B cell (primary cell): ENCODE data around the gene VSTM1. TPM values are rescaled to one million over a fixed set of nuclear protein-coding genes. Genes with fewer than 3 reads are reported as not detected.

Experiments
- ATAC-seq: fragments of 200-7000 bp; cut with Tn5 transposase; one replicate; pipeline ENCODE4 v1.10.0; 2021; ENCODE audit warnings: low read depth, mild to moderate bottlenecking, moderate number of reproducible peaks, moderate library complexity
- CTCF ChIA-PET: fragments of 350-600 bp; sonication (Branson Sonifier 250); formaldehyde crosslinking; loops from one replicate; lab custom pipeline; 2021; ENCODE audit warnings: antibody characterized with exemption, inconsistent platforms; lab: Charles Lee
- POLR2A ChIA-PET: fragments of 350-600 bp; sonication (Branson Sonifier 250); formaldehyde crosslinking; loops from one replicate; lab custom pipeline; 2021; ENCODE audit warnings: antibody characterized with exemption; lab: Charles Lee
- DNase-seq: peaks from one replicate; pipeline ENCODE4 v3.0.0; 2013
- H2AFZ ChIP-seq: 2 replicates; pipeline ENCODE4 v1.6.1; 2012; ENCODE audit warnings: mild to moderate bottlenecking, low read depth, low read length; ENCODE audit not compliant: insufficient read depth, poor library complexity, severe bottlenecking
- H3K27ac ChIP-seq, 2 donors: 1 replicate in 1 of 2; 2 replicates in 1 of 2; pipeline ENCODE4 v1.5.1; 2012 to 2013; ENCODE audit warnings: low read length in 2 of 2, mild to moderate bottlenecking in 2 of 2, moderate library complexity in 1 of 2
- H3K27me3 ChIP-seq, 4 experiments: fragments of 200-600 bp in 1 of 4; sonication (generic) in 1 of 4; replicated peaks in 1 of 4; 1 replicate in 2 of 4; 2 replicates in 2 of 4; pipeline versions ENCODE4 v1.6.1 to v1.7.0; 2013 to 2016; ENCODE audit warnings: low read length in 3 of 4, mild to moderate bottlenecking in 2 of 4, mixed read lengths in 1 of 4, moderate library complexity in 1 of 4; ENCODE audit not compliant: insufficient read depth in 4 of 4, control insufficient read depth in 3 of 4; ENCODE audit errors: control extremely low read depth in 1 of 4
- H3K36me3 ChIP-seq, 2 experiments: replicated peaks in 1 of 2; 1 replicate in 1 of 2; 2 replicates in 1 of 2; pipeline versions ENCODE4 v1.6.1 to v1.7.1; 2013; ENCODE audit warnings: low read length in 1 of 2; ENCODE audit not compliant: insufficient read depth in 2 of 2, control insufficient read depth in 1 of 2; ENCODE audit errors: control extremely low read depth in 1 of 2, extremely low read depth in 1 of 2
- H3K4me1 ChIP-seq, 2 donors: fragments of 200-600 bp in 1 of 2; sonication (generic) in 1 of 2; 1 replicate in 1 of 2; 2 replicates in 1 of 2; pipeline versions ENCODE4 v1.5.1 to v1.6.1; 2013 to 2017; ENCODE audit warnings: low read length in 2 of 2; ENCODE audit not compliant: control insufficient read depth in 2 of 2, insufficient read depth in 2 of 2
- H3K4me2 ChIP-seq: replicated peaks from 2 replicates; pipeline ENCODE3; 2012; ENCODE audit warnings: mild to moderate bottlenecking, low read depth, low read length; ENCODE audit not compliant: poor library complexity, severe bottlenecking
- H3K4me3 ChIP-seq, 5 experiments: fragments of 200-600 bp in 1 of 5; sonication (generic) in 1 of 5; 1 replicate in 3 of 5; 2 replicates in 2 of 5; pipeline versions ENCODE4 v1.5.1 to v1.7.0; 2011 to 2016; ENCODE audit warnings: low read length in 4 of 5, mild to moderate bottlenecking in 4 of 5, low read depth in 2 of 5, control low read depth in 1 of 5, moderate library complexity in 1 of 5; ENCODE audit not compliant: insufficient read depth in 1 of 5; ENCODE audit errors: control extremely low read depth in 1 of 5, extremely low read depth in 1 of 5
- H3K79me2 ChIP-seq: fragments of 200-600 bp; sonication (generic); one replicate; pipeline ENCODE4 v1.6.0; 2016; ENCODE audit warnings: low read length; ENCODE audit not compliant: control insufficient read depth, insufficient read depth
- H3K9ac ChIP-seq: fragments of 200-600 bp; sonication (generic); 2 replicates; pipeline ENCODE4 v1.6.1; 2017; ENCODE audit warnings: mild to moderate bottlenecking, low read length, moderate library complexity
- H3K9me3 ChIP-seq, 3 donors: one replicate each; pipeline versions ENCODE4 v1.6.1 to v1.7.1; 2013; ENCODE audit warnings: low read length in 2 of 3; ENCODE audit not compliant: control insufficient read depth in 2 of 3, insufficient read depth in 1 of 3; ENCODE audit errors: control extremely low read depth in 1 of 3
- H4K20me1 ChIP-seq: 2 replicates; pipeline ENCODE4 v1.6.0; 2012; ENCODE audit warnings: mild to moderate bottlenecking, low read length; ENCODE audit not compliant: insufficient read depth, control insufficient read depth, poor library complexity, severe bottlenecking
- H3K27ac Mint-ChIP-seq: one replicate; pipeline ENCODE4 v1.8.0; 2021; ENCODE audit warnings: mixed read lengths
- H3K27me3 Mint-ChIP-seq: one replicate; pipeline ENCODE4 v1.8.0; 2021; ENCODE audit warnings: mixed read lengths
- H3K4me1 Mint-ChIP-seq: one replicate; pipeline ENCODE4 v1.8.0; 2021; ENCODE audit warnings: mixed read lengths
- H3K4me3 Mint-ChIP-seq: one replicate; pipeline ENCODE4 v1.8.0; 2021; ENCODE audit warnings: mixed read lengths
- H3K9me3 Mint-ChIP-seq: one replicate; pipeline ENCODE4 v1.8.0; 2022; ENCODE audit warnings: mixed read lengths; ENCODE audit not compliant: insufficient read depth
- CTCF ChIP-seq: fragments of 200-600 bp; IDR thresholded peaks from one replicate; pipeline ENCODE4 v1.8.0; 2022; ENCODE audit warnings: antibody characterized with exemption, mild to moderate bottlenecking
- EZH2 ChIP-seq: IDR thresholded peaks from 2 replicates; pipeline ENCODE4 v1.6.1; 2012; ENCODE audit warnings: borderline replicate concordance, low read depth, mild to moderate bottlenecking, moderate library complexity, low read length; ENCODE audit not compliant: insufficient read depth, poor library complexity, severe bottlenecking
- WGBS: methylation state at CpG from one replicate; pipeline ENCODE4 v1.1.5; 2013; ENCODE audit warnings: missing lambda C conversion rate; ENCODE audit not compliant: insufficient coverage; 5-methylcytosine and 5-hydroxymethylcytosine counted together
- intact Hi-C: fragments of 100-400 bp; cut with micrococcal nuclease; formaldehyde crosslinking; loops from one replicate; pipeline ENCODE4 v1.10.0; 2022
- polyA plus RNA-seq: library from polyadenylated mRNA; depleted of rRNA; stranded (reverse); fragments of >200 nt; gene quantifications from 2 replicates; pipeline ENCODE4 v1.2.3, GENCODE V29; 2012
- total RNA-seq, 2 donors: library from RNA; stranded (reverse); fragments of 120-200 nt in 1 of 2; gene quantifications; 1 replicate in 1 of 2; 2 replicates in 1 of 2; pipeline versions ENCODE4 v1.2.3 to v1.2.4, GENCODE V29; 2013 to 2022

VSTM1 gene
- total and polyA plus RNA-seq, 2 donors (not counting 1 experiment from before 2014, with no cell fraction given): 0.82 TPM; not detected in 1

- H3K79me2 ChIP-seq: no peaks in the 10 kb centered on the region
- peaks cover 0 to 28% (median 6%) of the 10 kb centered on the region in 4 experiments for H3K27me3 ChIP-seq
- peaks cover 44% of the 10 kb centered on the region for H3K27me3 Mint-ChIP-seq
- H3K4me1 ChIP-seq: peaks cover 4% of the 10 kb centered on the region in 2 donors
- no peak for TF ChIP-seq EZH2
- no peak for TF ChIP-seq CTCF
- H3K36me3 ChIP-seq: no peaks in the 10 kb centered on the region
- ChIA-PET CTCF (no interaction called here), POLR2A (no interaction called here)
- ATAC-seq: no peak
- H2AFZ ChIP-seq: no peak overlapping the region
- no peak overlapping the region for H3K4me3 ChIP-seq
- peak overlapping the region; percentile 22 for H3K4me2 ChIP-seq
- H3K9me3 ChIP-seq: peaks cover 0 to 20% (median 0%) of the 10 kb centered on the region in 3 donors
- H3K4me1 Mint-ChIP-seq: peaks cover 3% of the 10 kb centered on the region
- H3K9ac ChIP-seq: no peak overlapping the region
- H3K27ac Mint-ChIP-seq: no peak overlapping the region
- H3K4me3 Mint-ChIP-seq: peak overlapping the region; percentile 34
- 72% methylated on average over 9 of the region's 9 CpGs for WGBS
- no peaks in the 10 kb centered on the region for H4K20me1 ChIP-seq
- no peaks in the 10 kb centered on the region for H3K9me3 Mint-ChIP-seq
- DNase-seq: no peak
- intact Hi-C loops: no loop called here
- no peak overlapping the region for H3K27ac ChIP-seq
These were observed 71.5 kb downstream of the VSTM1 start for GRCh38 chr19:53992211-53992610.

- no peak within 1 kb of the TSS for H3K4me3 ChIP-seq
- intact Hi-C loops: no loop called here
- peak within 1 kb of the TSS; percentile 34 for H3K4me3 Mint-ChIP-seq
- H3K9ac ChIP-seq: no peak within 1 kb of the TSS
- DNase-seq: no peak
- CTCF ChIA-PET: no interaction called here
- H4K20me1 ChIP-seq: no peaks in the 10 kb centered on the region
- H3K9me3 ChIP-seq: peaks cover 0 to 23% (median 0%) of the 10 kb centered on the region in 3 donors
- peak within 1 kb of the TSS; percentile 63 for H3K4me2 ChIP-seq
- no peak within 1 kb of the TSS for H3K27ac ChIP-seq
- H3K4me1 Mint-ChIP-seq: peaks cover 3% of the 10 kb centered on the region
- POLR2A ChIA-PET: no interaction called here
- H3K4me1 ChIP-seq: peaks cover 4% of the 10 kb centered on the region in 2 donors
- H2AFZ ChIP-seq: peak within 1 kb of the TSS; percentile 33
- peaks cover 0 to 28% (median 6%) of the 10 kb centered on the region in 4 experiments for H3K27me3 ChIP-seq
- no peaks in the 10 kb centered on the region for H3K79me2 ChIP-seq
- ATAC-seq: no peak
- no peaks in the 10 kb centered on the region for H3K9me3 Mint-ChIP-seq
- WGBS: 12% methylated on average over 50 of the region's 66 CpGs
- no peak within 1 kb of the TSS for H3K27ac Mint-ChIP-seq
- H3K36me3 ChIP-seq: no peaks in the 10 kb centered on the region
- H3K27me3 Mint-ChIP-seq: peaks cover 42% of the 10 kb centered on the region
- TF ChIP-seq CTCF (no peak), EZH2 (no peak)
These were observed 72.2 kb downstream of the VSTM1 start, which contains the start of gene CACNG6 for GRCh38 chr19:53991224-53992113. Gene CACNG6, plus strand, starts transcription at chr19:53991637. Its CDS starts 1,241 bp downstream, at chr19:53992878.
